AG09319 (cell line): ENCODE results near the gene FOXP4.

Experiments
- DNase-seq: peaks from one replicate; pipeline ENCODE4 v3.0.0-alpha.2; 2010; ENCODE audit warnings: low read depth; ENCODE audit errors: extremely low read depth
- TF ChIP-seq, protein P1 (sequence below): IDR thresholded peaks from 2 replicates; pipeline ENCODE4 v1.5.1; 2011; ENCODE audit warnings: low read depth, mild to moderate bottlenecking, inconsistent platforms, low read length, moderate library complexity

Gene FOXP4

DNA sequence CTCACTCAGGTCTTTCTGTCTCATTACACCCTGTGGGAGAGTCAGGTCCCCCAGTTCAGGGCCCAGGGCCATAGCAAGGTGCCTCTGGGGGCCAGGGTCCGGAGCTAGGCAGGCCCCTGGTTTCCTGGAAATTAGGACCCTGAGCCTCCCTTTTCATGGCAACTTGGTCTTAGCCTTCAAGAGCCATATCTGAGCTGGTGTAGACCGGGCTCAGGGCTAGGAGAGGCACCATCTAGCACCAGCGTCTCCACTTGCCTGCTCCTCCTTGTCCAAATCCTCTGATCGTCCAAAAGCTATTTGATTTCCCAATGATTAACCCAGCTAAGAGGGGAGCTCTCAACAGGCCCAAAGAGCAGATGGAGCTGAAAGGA lies 97.7 kb downstream of the FOXP4 start:
- TF ChIP-seq, protein P1, sequence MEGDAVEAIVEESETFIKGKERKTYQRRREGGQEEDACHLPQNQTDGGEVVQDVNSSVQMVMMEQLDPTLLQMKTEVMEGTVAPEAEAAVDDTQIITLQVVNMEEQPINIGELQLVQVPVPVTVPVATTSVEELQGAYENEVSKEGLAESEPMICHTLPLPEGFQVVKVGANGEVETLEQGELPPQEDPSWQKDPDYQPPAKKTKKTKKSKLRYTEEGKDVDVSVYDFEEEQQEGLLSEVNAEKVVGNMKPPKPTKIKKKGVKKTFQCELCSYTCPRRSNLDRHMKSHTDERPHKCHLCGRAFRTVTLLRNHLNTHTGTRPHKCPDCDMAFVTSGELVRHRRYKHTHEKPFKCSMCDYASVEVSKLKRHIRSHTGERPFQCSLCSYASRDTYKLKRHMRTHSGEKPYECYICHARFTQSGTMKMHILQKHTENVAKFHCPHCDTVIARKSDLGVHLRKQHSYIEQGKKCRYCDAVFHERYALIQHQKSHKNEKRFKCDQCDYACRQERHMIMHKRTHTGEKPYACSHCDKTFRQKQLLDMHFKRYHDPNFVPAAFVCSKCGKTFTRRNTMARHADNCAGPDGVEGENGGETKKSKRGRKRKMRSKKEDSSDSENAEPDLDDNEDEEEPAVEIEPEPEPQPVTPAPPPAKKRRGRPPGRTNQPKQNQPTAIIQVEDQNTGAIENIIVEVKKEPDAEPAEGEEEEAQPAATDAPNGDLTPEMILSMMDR, result no peak
- DNase-seq, result no peak

DNA sequence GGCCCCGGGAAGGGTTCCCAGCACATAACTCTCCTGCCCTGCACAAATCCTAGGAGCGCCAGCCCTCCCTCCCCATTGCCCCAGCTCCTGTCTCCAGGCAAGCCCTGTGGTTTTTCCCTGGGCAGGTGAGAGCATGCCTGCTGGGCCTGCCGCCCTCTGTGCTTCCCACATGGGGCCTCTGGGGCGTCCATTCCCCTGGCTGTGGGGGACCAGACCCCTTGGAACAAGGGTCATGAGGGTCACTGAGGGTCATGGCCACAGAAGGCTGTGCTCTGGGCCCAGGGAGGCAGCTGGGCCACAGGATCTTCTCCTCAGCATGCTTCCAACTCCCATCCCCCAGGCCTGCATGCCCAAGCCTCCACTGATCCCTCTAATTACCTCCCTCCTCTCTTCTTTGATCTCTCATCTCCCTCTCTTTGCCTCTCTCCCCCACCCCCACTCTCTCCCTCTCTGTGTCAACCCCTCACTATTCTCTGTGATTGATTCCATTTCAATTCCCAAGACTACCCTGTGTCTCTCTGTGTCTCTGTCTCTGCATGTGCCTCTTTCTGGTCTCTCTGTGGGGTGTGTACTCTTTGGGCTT lies 98.2 kb downstream of the FOXP4 start:
- TF ChIP-seq, protein P1, result no peak
- no peak for DNase-seq

DNA sequence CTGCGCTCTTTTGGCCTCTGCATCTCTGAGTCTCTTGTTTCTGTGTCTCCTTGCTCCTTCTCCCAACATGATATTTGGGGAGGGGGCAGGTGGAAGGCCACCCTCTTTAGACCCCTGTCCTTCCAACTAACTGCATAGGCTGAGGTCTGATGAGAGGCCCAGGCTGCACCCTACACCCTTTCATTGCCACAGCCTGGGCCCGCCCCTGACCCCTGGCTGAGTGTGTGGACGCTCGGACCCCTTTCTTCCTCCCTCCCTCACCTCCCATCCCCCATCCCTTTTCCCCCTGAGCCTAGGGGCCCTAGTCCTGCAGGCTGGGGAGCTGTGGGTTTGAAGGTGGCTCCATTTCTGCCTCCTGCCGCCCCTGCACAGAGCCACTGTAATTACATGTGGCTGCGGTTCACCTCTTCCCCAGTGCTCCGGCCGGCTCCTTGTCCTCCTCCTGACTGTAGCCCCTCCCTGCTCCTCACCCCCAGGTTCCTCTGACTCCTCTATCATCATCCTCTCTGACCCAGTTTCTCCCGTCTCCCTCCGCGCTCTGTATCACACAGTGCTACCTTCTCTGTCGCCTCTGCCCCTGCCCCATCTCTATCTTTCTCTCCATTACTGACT lies 98.9 kb downstream of the FOXP4 start:
- DNase-seq, result no peak
- TF ChIP-seq, protein P1, result no peak

DNA sequence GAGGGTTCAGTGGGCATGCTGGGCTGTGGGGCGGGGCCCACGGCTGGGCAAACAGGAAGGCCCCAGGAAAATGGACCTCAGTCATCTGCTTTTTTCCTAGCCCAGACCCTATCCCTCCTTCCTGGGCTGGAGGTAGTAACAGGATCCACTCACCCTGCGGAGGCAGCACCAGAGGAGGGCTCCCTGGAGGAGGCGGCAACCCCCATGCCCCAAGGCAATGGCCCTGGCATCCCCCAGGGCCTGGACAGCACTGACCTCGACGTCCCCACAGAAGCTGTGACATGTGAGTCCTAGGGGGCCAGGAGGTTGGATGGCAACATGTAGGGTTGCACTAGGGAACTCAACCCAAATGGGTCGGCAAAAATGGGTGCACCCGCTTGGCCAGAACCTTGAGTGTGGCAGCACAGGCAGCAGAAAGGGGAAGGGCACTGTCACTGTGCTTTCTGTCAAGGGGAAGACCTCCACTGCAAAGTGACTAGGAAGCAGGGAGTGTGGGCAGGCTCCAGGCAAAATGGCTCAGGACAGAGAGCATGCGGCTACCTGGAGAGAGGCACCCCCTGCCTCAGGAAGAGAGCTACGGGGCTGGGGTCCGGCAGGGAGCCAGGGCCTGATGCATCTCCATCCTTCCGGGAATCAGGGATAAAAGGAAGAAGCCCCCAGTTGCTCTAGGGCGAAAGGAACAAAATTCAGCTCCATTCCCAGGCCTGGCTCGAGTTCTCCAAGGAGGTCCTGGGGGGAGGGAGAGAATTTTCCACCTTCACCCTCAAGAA lies 100.0 kb downstream of the FOXP4 start:
- TF ChIP-seq, protein P1, result no peak
- no peak for DNase-seq

DNA sequence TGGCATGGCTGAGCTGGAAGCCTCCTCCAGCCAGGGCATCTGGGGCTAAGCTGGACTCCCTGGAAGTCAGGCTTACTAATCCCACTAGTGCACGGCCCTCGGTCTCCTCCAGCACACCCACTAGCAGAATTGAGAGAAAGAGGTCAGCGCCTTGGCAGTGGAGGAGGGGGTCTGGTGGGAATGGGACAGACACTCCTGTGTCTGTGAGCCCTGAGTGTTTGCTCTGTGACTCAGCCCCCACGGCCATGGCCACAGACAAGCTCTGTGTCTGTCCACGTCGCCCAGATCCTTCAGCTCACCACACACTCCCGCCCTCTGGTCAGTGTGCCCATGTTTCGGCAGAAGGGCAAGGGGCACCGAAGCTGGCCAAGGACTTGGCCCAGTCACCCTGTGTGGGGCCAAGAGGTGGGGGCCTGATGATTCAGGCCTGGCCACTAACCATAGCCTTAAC lies 100.9 kb downstream of the FOXP4 start:
- DNase-seq, result no peak

DNA sequence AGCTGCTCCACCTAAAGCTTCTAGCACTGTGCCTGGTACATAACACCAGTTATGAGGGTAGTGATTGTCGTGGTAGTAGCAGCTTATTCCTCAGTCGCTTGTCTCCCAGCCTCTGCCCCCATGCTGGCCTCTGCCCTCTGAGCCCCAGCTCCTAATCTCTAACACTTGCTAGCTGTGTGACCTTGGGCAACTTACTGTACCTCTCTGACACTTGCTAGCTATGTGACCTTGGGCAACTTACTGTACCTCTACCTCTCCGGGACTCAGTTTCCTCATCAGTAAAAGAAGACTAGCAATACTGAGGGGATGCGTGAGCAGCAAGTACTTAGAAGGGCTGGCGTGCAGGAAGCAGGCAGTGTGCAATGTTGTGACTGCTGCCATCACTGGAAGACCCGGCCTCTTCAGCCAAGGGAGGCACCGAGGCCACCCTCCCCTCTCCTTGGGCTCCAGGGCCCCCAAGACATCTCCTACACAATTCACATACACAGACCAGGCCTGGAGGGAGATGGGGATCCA lies 101.9 kb downstream of the FOXP4 start:
- TF ChIP-seq, protein P1, result no peak
- no peak for DNase-seq

More for the DNA sequence above, 100.9 kb downstream of the FOXP4 start:
- TF ChIP-seq, protein P1, result no peak

DNA sequence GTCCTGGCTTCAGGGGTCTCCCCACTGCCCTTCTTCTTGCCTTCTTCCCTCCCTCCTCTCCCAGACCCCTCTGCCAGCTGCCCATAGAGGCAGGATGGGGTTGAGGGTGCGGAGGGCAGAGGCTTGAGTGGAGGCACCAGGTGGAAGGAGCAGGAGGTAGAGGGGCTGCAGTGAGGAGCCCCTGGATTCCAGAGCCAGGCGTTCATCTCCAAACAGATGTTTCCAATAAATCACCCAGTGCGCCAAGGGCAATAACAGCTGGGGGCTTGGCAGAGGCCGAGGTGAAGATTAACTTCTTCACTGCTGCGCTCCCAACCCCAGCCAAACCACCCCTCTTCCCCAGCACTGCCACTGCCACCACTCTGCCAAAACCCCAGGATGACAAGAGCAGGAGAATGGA lies 102.7 kb downstream of the FOXP4 start:
- TF ChIP-seq, protein P1, result no peak
- no peak for DNase-seq
